ENCODE measurements around the gene MATN4.

Gene MATN4

GRCh38 chr20:45248609-45249008 is 59.5 kb downstream of the MATN4 start:
- DNase-seq (ENCODE audit: low read depth) = no peak

DNA sequence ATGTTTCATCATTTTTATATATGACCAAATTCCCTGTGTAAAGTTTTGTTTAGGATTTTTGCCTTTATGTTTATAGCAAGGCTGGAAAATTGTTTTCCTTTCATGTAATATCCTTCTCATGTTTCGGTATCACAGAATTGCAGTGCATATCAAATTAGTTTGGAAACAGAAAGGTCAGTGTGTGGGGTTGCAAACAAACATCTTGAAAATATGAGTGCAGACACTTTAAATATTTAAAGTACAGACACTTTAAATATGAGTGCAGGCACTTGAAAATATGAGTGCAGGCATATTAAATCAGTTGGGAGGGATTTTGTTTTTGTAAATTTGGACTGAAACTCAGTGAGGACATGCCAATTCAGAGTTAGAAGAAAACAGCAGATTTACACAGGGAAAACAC is 60.2 kb downstream of the MATN4 start:
- no peak for DNase-seq (ENCODE audit: low read depth)

DNA sequence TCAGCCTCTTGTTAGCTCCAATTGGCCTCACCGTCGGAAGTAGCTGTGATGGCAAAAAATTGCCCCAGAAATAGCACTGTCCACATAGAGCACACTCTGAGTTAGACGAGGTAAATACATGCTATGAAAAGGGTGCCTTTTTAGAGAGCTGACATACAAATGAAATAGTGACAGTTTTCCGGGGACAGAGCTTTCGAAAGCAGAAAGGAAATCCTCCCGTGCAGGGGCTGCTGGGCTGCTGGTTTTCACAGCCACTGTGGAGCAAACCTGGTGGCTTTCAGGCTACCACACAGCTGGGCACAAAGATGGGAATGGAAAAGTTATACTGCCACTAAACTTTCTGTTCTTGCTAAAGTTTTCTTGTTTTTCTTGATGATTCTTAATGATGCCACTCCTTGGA is 62.0 kb downstream of the MATN4 start:
- no peak for DNase-seq (ENCODE audit: low read depth)
